Testis (tissue), 2 donors: ENCODE results near the gene SHC4.

Experiments used
- POLR2A ChIP-seq: fragments of 450-650 bp; IDR thresholded peaks from one replicate; pipeline ENCODE4 v1.6.1; 2017; ENCODE audit warnings: antibody characterized with exemption, mild to moderate bottlenecking, moderate library complexity
- TF ChIP-seq, protein P1 (sequence below), 3 experiments: fragments of 450-650 bp in 2 of 3; fragments of 200-600 bp in 1 of 3; sonication (generic) in 1 of 3; IDR thresholded peaks; one replicate each; pipeline ENCODE4 v1.5.1; 2016 to 2019; ENCODE audit warnings: antibody characterized with exemption in 3 of 3, mild to moderate bottlenecking in 2 of 3, moderate library complexity in 1 of 3

GRCh38 chr15:48880070-48880634 is 83.6 kb downstream of the SHC4 start:
- TF ChIP-seq POLR2A = no peak
- TF ChIP-seq, protein P1, sequence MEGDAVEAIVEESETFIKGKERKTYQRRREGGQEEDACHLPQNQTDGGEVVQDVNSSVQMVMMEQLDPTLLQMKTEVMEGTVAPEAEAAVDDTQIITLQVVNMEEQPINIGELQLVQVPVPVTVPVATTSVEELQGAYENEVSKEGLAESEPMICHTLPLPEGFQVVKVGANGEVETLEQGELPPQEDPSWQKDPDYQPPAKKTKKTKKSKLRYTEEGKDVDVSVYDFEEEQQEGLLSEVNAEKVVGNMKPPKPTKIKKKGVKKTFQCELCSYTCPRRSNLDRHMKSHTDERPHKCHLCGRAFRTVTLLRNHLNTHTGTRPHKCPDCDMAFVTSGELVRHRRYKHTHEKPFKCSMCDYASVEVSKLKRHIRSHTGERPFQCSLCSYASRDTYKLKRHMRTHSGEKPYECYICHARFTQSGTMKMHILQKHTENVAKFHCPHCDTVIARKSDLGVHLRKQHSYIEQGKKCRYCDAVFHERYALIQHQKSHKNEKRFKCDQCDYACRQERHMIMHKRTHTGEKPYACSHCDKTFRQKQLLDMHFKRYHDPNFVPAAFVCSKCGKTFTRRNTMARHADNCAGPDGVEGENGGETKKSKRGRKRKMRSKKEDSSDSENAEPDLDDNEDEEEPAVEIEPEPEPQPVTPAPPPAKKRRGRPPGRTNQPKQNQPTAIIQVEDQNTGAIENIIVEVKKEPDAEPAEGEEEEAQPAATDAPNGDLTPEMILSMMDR (IDR thresholded peaks at IDR 0.05) = no peak
